AG04449 (cell line): ENCODE results near the gene MESP2.

Source experiments
- CTCF ChIA-PET: fragments of 350-600 bp; formaldehyde crosslinking; extraction: SDS; loops from one replicate; lab custom pipeline; 2021; ENCODE audit warnings: antibody characterized with exemption; lab: Yijun Ruan, JAX
- POLR2A ChIA-PET: fragments of 400-600, 350-600 bp; formaldehyde crosslinking; extraction: SDS; loops from one replicate; lab custom pipeline; 2020; ENCODE audit warnings: antibody characterized with exemption, inconsistent platforms; lab: Yijun Ruan, JAX
- DNase-seq: peaks from one replicate; pipeline ENCODE4 v3.0.0-alpha.2; 2010; ENCODE audit warnings: low read depth, low spot score
- H3K4me3 ChIP-seq: 2 replicates; pipeline ENCODE4 v1.5.1; 2011; ENCODE audit warnings: low read depth, mild to moderate bottlenecking, control low read depth, low read length
- CTCF ChIP-seq: IDR thresholded peaks from one replicate; pipeline ENCODE4 v1.5.1; 2011; ENCODE audit warnings: mild to moderate bottlenecking, moderate library complexity, low read length, control low read depth, inconsistent platforms; ENCODE audit not compliant: insufficient read depth; ENCODE audit errors: missing control alignments

MESP2 gene

DNA sequence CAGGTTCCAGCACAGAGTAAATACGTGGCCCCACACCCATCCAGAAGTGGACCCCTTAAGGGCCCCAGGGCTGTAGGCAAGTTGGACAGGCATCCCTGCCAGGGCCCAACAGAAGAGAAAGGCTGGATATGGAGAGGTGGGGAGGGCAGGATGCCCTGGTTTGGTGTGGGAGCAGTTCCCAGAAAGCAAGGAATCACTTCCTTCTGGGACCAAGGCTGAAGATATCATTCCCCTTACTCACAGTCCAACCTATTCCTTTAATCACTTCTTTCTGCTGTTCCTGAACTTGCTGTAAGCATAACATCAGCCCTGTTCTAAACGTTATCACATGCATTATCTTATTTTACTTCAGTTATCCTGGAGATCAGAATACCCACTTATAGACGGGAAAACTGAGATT is 6.1 kb upstream of the MESP2 start:
- CTCF ChIA-PET = interaction anchor here (0.7 to 12.5 kb wide), 5 partner anchors 12 to 119 kb away, joined by 3 to 176 read pairs (median 9); partner anchors contain the start of gene MESP1
- DNase-seq = no peak
- no peak for TF ChIP-seq CTCF
- POLR2A ChIA-PET = interaction anchor here (1.0 kb wide), 1 partner anchor 124 kb away, joined by 3 read pairs; the partner anchor contains the start of gene AP3S2
- no peak overlapping the region for H3K4me3 ChIP-seq

- H3K4me3 ChIP-seq = no peak overlapping the region
- POLR2A ChIA-PET = interaction anchor here (0.8 kb wide), 1 partner anchor 12 kb away, joined by 3 read pairs; no protein-coding TSS in a partner anchor
- TF ChIP-seq CTCF = no peak
- no peak for DNase-seq
- CTCF ChIA-PET = interaction anchor here (0.7 to 12.5 kb wide), 8 partner anchors 11 to 298 kb away, joined by 3 to 176 read pairs (median 3); no protein-coding TSS in a partner anchor
Observed at GRCh38 chr15:89772932-89773583, 3.1 kb upstream of the MESP2 start.

GRCh38 chr15:89774492-89774891 is 1.6 kb upstream of the MESP2 start:
- no peak overlapping the region for H3K4me3 ChIP-seq
- TF ChIP-seq CTCF = no peak
- ChIA-PET POLR2A (no interaction called here), CTCF (interaction anchor here (0.6 to 12.5 kb wide), 10 partner anchors 9 to 296 kb away, joined by 3 to 176 read pairs (median 3); no protein-coding TSS in a partner anchor)
- no peak for DNase-seq

GRCh38 chr15:89775815-89776214 is 317 bp upstream of the MESP2 start:
- DNase-seq = no peak
- POLR2A ChIA-PET = no interaction called here
- H3K4me3 ChIP-seq = peak overlapping the region; percentile 55
- CTCF ChIA-PET = interaction anchor here (0.7 to 12.5 kb wide), 9 partner anchors 8 to 113 kb away, joined by 3 to 176 read pairs (median 3); no protein-coding TSS in a partner anchor
- TF ChIP-seq CTCF = no peak

DNA sequence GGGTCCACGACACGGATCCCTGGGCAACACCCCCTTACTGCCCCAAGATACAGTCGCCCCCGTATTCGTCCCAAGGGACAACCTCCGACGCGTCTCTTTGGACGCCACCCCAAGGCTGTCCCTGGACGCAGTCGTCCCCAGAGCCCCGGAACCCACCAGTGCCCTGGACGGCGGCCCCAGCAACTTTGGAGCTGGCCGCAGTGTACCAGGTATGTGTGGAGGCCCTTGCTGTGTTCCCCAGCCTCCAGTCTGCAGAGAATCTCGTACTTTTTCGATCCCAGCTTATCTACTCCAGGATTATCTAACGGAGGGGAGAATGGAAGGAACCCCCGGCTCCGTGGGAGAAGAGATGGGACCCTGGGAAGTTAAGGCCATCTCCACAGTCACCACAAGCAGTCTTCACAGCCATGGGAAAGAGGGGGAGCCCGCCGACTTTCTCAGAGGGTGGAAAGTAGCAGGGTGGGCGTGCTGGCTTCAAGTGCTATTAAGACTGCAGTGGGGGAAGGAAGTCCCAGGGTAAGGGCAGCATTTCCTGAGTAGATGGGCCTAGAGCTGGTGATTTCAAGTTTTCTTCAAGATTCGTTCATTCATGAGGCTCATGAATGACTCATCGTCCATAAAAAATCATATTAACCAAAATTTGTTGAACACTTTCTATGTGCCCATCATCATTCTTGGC is 1.1 kb downstream of the MESP2 start:
- no peak overlapping the region; the same call in 1 of the 2 replicates for H3K4me3 ChIP-seq
- ChIA-PET POLR2A (interaction anchor here (0.6 kb wide), 1 partner anchor 12 kb away, joined by 3 read pairs; no protein-coding TSS in a partner anchor), CTCF (interaction anchor here (1.2 to 12.5 kb wide), 4 partner anchors 19 to 131 kb away, joined by 3 to 176 read pairs (median 48); no protein-coding TSS in a partner anchor)
- no peak for DNase-seq
- no peak for TF ChIP-seq CTCF
